GM18505 (cell line): ENCODE measurements around the gene PSAP.

Source experiments
- ATAC-seq: cut with Tn5 transposase; IDR thresholded peaks from one replicate; pipeline ENCODE4 v1.9.1; 2021; ENCODE audit not compliant: unreplicated experiment
- POLR2A ChIP-seq: IDR thresholded peaks from 4 replicates; pipeline ENCODE4 v1.6.1; 2011; ENCODE audit warnings: borderline replicate concordance; ENCODE audit not compliant: insufficient read depth, insufficient read length; ENCODE audit errors: extremely low read depth

Gene PSAP

GRCh38 chr10:71819985-71820384, 31.1 kb downstream of the PSAP start:
- no peak for TF ChIP-seq POLR2A
- ATAC-seq: no peak

- TF ChIP-seq POLR2A: no peak
- ATAC-seq: no peak
Measured at GRCh38 chr10:71819441-71819861, 31.6 kb downstream of the PSAP start.

- no peak for ATAC-seq
- no peak for TF ChIP-seq POLR2A
Measured at GRCh38 chr10:71818674-71819260, 32.3 kb downstream of the PSAP start.

GRCh38 chr10:71817831-71818655, 33.0 kb downstream of the PSAP start:
- ATAC-seq: no peak
- no peak for TF ChIP-seq POLR2A

- no peak for TF ChIP-seq POLR2A
- ATAC-seq: no peak
Measured at GRCh38 chr10:71816936-71817618, 34.0 kb downstream of the PSAP start.

- no peak for TF ChIP-seq POLR2A
- ATAC-seq: no peak
Measured at GRCh38 chr10:71816421-71816851, 34.6 kb downstream of the PSAP start.

- TF ChIP-seq POLR2A: no peak
- no peak for ATAC-seq
Measured at GRCh38 chr10:71815515-71816130, 35.4 kb downstream of the PSAP start.

- no peak for ATAC-seq
- no peak for TF ChIP-seq POLR2A
Measured at GRCh38 chr10:71814922-71815411, 36.1 kb downstream of the PSAP start.

- no peak for TF ChIP-seq POLR2A
- no peak for ATAC-seq
Measured at GRCh38 chr10:71812913-71813590, 38.0 kb downstream of the PSAP start.

- no peak for TF ChIP-seq POLR2A
Measured at GRCh38 chr10:71812016-71812912, 38.8 kb downstream of the PSAP start.

GRCh38 chr10:71811351-71811750, 39.7 kb downstream of the PSAP start:
- ATAC-seq: no peak
- TF ChIP-seq POLR2A: no peak

More at GRCh38 chr10:71812016-71812912, 38.8 kb downstream of the PSAP start:
- no peak for ATAC-seq
